AG09309 (cell line): ENCODE results near the gene LANCL2.
"Not testable (repeated sequence)": the region's sequence is repeated elsewhere in the genome, so short reads cannot be mapped to it uniquely, and the experiment has no call there.

Source experiments
- DNase-seq: peaks from one replicate; pipeline ENCODE4 v3.0.0-alpha.2; 2010; ENCODE audit warnings: low read depth
- H3K4me3 ChIP-seq: 2 replicates; pipeline ENCODE4 v1.5.1; 2011; ENCODE audit warnings: mild to moderate bottlenecking, low read depth, low read length, moderate library complexity; ENCODE audit not compliant: control insufficient read depth
- TF ChIP-seq, protein P1 (sequence below): IDR thresholded peaks from 2 replicates; pipeline ENCODE4 v1.5.1; 2011; ENCODE audit warnings: mild to moderate bottlenecking, low read depth, low read length, inconsistent platforms; ENCODE audit not compliant: insufficient read depth, control insufficient read depth; ENCODE audit errors: missing control alignments

The LANCL2 gene

DNA sequence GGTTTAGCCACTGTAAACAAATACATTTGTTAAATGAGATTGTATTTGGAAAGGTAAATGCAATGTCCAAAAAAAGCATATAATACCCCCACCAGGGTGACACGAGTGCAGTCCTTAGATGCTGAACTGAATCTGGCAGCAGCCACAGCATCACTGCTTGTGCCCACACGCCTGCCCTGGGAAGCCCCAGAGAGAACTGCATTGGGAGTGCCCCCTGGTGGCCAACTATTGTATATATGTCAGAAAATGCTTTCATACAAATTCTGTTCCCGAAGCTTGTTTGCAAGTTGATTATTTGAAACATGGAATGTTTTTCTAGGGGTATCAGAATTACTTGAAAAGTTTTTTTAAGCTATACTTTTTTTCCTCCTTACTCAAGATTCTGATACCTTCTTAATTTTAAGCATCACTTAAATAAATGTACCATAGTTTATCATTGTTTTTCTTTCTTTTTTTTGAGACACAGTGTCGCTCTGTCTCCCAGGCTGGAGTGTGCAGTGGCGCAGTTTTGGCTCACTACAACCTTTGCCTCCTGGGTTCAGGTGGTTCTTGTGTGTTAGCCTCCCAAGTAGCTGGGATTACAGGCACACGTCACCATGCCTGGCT is 50.1 kb downstream of the LANCL2 start:
- peak; percentile 29 for DNase-seq
- TF ChIP-seq, protein P1, sequence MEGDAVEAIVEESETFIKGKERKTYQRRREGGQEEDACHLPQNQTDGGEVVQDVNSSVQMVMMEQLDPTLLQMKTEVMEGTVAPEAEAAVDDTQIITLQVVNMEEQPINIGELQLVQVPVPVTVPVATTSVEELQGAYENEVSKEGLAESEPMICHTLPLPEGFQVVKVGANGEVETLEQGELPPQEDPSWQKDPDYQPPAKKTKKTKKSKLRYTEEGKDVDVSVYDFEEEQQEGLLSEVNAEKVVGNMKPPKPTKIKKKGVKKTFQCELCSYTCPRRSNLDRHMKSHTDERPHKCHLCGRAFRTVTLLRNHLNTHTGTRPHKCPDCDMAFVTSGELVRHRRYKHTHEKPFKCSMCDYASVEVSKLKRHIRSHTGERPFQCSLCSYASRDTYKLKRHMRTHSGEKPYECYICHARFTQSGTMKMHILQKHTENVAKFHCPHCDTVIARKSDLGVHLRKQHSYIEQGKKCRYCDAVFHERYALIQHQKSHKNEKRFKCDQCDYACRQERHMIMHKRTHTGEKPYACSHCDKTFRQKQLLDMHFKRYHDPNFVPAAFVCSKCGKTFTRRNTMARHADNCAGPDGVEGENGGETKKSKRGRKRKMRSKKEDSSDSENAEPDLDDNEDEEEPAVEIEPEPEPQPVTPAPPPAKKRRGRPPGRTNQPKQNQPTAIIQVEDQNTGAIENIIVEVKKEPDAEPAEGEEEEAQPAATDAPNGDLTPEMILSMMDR = peak; percentile 74
- H3K4me3 ChIP-seq = no peak overlapping the region

GRCh38 chr7:55417456-55417855 is 52.3 kb downstream of the LANCL2 start:
- not testable (repeated sequence) for DNase-seq, H3K4me3 ChIP-seq

DNA sequence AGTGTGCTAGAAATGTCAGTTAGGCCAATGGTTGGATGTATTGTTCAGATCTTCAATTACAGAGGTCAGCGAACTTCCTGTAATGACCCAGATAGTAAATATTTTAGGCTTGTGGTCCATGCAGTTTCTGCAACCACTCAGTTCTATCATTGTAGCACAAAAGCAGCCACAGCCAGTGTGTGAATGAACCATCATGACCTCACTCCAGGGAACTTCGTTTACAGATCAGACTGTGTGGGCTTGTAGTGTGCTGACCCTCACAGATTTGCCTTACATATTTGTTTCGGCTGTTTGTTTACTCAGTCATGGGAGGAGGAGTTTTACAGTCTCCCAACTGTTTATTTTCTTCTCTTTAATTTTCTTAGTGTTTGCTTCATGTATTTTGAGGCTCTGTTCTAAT is 55.4 kb downstream of the LANCL2 start:
- no peak for DNase-seq
- TF ChIP-seq, protein P1 = no peak

DNA sequence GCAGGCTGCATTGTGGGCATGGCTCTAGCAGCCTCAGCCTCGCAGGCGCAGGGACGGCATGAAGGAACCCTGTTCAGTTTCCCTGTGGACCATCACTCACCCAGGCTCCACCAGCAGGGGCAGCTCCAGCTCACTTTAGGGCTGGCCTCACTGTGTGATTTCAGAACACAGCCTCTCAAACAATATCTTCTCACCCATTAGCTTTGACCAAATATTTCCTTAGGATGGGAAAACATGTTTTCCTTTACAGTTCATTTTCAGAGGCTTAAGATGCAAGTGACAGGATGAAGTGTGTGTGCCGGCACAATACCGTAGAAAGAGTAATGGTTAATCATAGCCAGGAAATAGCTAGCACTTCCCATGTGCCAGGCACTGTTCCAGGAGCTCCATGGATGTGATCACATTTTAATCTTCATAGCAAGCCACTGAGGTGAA is 58.2 kb downstream of the LANCL2 start:
- DNase-seq = no peak
- no peak overlapping the region for H3K4me3 ChIP-seq
- TF ChIP-seq, protein P1 = no peak

More for the DNA sequence above, 55.4 kb downstream of the LANCL2 start:
- H3K4me3 ChIP-seq = no peak overlapping the region

DNA sequence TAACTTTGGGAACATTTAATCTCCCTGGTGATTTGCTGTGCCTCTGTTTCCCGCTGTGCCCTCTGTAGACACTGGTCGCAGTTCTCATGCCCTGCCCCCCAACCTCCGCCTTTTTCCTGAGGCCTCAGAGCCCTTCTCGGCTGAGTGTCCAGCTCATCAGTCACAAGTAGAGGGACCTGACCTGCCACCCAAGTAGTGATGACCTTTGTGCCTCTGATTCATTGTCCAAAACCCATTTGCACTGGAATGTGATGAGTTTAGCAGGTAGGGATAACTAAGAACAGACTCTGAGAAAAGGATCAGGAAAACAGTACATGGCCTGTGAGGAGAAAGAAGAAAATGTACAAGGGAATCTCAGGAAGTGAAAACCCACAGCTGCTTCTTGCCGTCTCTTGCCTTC is 58.8 kb downstream of the LANCL2 start:
- TF ChIP-seq, protein P1 = no peak
- DNase-seq = no peak
- no peak overlapping the region for H3K4me3 ChIP-seq

DNA sequence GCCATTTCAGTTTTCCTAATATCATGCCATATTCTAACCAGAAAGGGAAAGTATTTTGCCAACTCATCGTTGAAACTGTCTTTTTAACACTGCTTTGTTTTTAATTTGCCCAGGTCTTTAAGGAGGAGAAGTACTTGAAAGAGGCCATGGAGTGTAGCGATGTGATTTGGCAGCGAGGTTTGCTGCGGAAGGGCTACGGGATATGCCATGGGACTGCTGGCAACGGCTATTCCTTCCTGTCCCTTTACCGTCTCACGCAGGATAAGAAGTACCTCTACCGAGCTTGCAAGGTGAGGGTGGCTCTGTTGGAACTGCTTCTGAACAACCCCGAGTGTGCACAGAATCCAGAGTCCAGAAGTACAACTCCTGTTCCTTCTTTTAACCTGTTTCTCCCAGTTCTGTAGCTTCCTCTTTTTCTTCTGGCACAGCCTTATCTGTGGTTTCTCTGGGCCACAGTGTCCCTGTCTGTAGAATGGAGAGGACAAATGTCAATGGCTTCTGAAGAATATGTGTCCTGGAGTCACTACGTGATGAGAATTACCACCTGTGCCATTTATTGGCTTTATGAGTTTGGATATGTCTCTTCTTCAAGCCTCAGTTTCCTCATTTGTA is 60.1 kb downstream of the LANCL2 start:
- TF ChIP-seq, protein P1 = no peak
- H3K4me3 ChIP-seq = no peak overlapping the region
- no peak for DNase-seq

GRCh38 chr7:55426676-55427075 is 61.5 kb downstream of the LANCL2 start:
- no peak for DNase-seq
- TF ChIP-seq, protein P1 = no peak
- H3K4me3 ChIP-seq = no peak overlapping the region
